HFFc6 (cell line): ENCODE measurements around the gene KIF23. TPM values are rescaled to one million over a fixed set of nuclear protein-coding genes. Genes with fewer than 3 reads are reported as not detected.
A peak's percentile ranks its signal among the peaks of the same experiment; 100 is the strongest.

ENCODE experiments used
- DNase-seq: peaks from one replicate; pipeline ENCODE4 v3.0.0-alpha.2; 2018
- H3K27ac Mint-ChIP-seq: 2 replicates; pipeline ENCODE4 v1.8.0; 2020; ENCODE audit warnings: mild to moderate bottlenecking, mixed read lengths
- H3K27me3 Mint-ChIP-seq: 2 replicates; pipeline ENCODE4 v1.8.0; 2021; ENCODE audit warnings: mild to moderate bottlenecking, moderate library complexity, mixed read lengths; ENCODE audit not compliant: insufficient read depth
- H3K36me3 Mint-ChIP-seq: 2 replicates; pipeline ENCODE4 v1.8.0; 2021; ENCODE audit warnings: low read depth, mixed read lengths
- H3K4me1 Mint-ChIP-seq: 2 replicates; pipeline ENCODE4 v1.8.0; 2020; ENCODE audit warnings: low read depth, mixed read lengths
- H3K4me3 Mint-ChIP-seq: 2 replicates; pipeline ENCODE4 v1.8.0; 2020; ENCODE audit warnings: mild to moderate bottlenecking, moderate library complexity, mixed read lengths
- H3K9me3 Mint-ChIP-seq: 2 replicates; pipeline ENCODE4 v1.8.0; 2020; ENCODE audit warnings: mild to moderate bottlenecking, mixed read lengths
- CTCF ChIP-seq: fragments of 200-600 bp; sonication (generic); IDR thresholded peaks from 2 replicates; pipeline ENCODE4 v1.5.0; 2021; ENCODE audit warnings: antibody characterized with exemption, mild to moderate bottlenecking
- total RNA-seq, 6 experiments: library from RNA; stranded (reverse); fragmentation: NEBNext Ultra II Directional; extraction: Animal tissue kit (Norgen Biotek cat#: 25700); gene quantifications; 2 replicates in 1 of 6; 3 replicates in 5 of 6; pipeline ENCODE4 v1.2.3, GENCODE V29; 2021

The KIF23 gene
- total RNA-seq, 6 experiments from 2014 or later, result 37.0 to 74.7 (median 64.6) TPM

- no peak for DNase-seq
- H3K4me3 Mint-ChIP-seq, result no peak overlapping the region
- no peak overlapping the region for H3K27ac Mint-ChIP-seq
- H3K27me3 Mint-ChIP-seq, result no peaks in the 10 kb centered on the region; the same call in 1 of the 2 replicates
- H3K4me1 Mint-ChIP-seq, result peaks cover 60% of the 10 kb centered on the region
- H3K9me3 Mint-ChIP-seq, result no peaks in the 10 kb centered on the region
- no peak for TF ChIP-seq CTCF
- peaks cover 7% of the 10 kb centered on the region for H3K36me3 Mint-ChIP-seq
Measured at GRCh38 chr15:69395991-69396390, 18.2 kb upstream of the KIF23 start.

GRCh38 chr15:69398491-69398891 is 15.7 kb upstream of the KIF23 start:
- no peak for TF ChIP-seq CTCF
- Mint-ChIP-seq H3K36me3 (peaks cover 7% of the 10 kb centered on the region), H3K9me3 (no peaks in the 10 kb centered on the region), H3K4me1 (peaks cover 48% of the 10 kb centered on the region), H3K27me3 (no peaks in the 10 kb centered on the region; the same call in 1 of the 2 replicates), H3K27ac (peak overlapping the region; percentile 70), H3K4me3 (no peak overlapping the region; the same call in 1 of the 2 replicates)
- DNase-seq, result peak; percentile 66

DNA sequence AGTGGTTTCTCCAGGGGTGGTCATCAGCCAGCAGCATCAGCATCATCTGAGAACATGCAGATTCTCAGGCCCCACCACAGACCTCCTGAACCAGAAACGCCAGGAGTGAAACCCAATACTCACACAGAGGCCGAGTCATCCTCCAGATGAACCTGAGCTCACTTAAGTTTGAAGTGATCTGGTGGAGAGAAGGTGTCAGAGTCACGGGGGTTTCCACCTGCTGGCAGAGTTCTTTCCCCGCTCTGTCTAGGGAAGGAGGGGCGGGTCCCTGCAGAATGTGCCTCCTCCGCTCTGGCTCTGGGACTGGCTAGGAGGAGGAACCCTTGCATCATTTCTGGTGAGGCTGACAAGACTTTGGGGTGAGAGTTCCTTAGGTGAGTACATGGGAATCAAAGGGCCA is 13.3 kb upstream of the KIF23 start:
- no peak for DNase-seq
- Mint-ChIP-seq H3K9me3 (no peaks in the 10 kb centered on the region), H3K27me3 (no peaks in the 10 kb centered on the region; the same call in 1 of the 2 replicates), H3K27ac (no peak overlapping the region), H3K36me3 (peaks cover 7% of the 10 kb centered on the region), H3K4me3 (no peak overlapping the region), H3K4me1 (peaks cover 52% of the 10 kb centered on the region)
- TF ChIP-seq CTCF, result no peak

DNA sequence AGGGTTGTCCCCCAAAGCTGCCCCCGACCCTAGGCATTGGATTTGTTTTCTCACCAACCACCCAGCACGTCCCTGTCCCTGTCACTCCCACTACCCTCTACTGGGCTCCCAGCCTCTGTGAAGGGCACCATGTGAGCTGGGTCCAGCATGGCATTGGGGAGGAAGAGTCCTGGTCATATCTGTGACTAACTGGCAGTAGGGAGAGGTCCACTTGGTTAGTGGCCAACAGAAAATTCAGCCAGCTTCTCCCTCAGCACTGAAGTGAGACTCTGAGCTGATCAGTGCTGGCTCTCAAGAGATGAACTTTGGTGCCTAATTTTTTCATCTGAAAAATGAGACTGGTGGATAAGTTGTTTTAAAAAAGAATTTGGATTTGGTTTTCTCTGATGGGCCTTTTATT is 11.3 kb upstream of the KIF23 start:
- Mint-ChIP-seq H3K36me3 (peaks cover 7% of the 10 kb centered on the region), H3K27ac (peak overlapping the region; percentile 63)

DNA sequence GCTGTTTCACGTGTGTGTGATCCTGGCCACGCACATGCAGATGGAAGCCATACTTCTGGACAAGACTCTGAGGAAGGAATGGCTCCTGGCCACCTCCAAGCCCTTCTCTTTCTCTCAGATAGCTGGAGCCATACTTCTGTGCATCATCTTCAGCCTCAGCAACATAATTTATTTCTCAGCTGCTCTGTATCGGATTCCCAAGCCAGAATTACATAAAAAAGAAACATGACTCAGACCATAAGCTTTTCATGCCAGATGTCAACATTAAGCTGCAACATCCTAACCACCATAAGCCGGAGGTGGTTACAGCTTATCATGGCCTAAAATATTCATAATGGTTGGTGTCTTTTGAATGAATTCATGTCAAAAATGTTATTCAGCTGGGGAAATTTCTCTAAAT is 10.6 kb upstream of the KIF23 start:
- peak overlapping the region; percentile 83 for H3K27ac Mint-ChIP-seq
- peaks cover 51% of the 10 kb centered on the region for H3K4me1 Mint-ChIP-seq
- H3K36me3 Mint-ChIP-seq, result peaks cover 7% of the 10 kb centered on the region
- TF ChIP-seq CTCF, result no peak
- H3K27me3 Mint-ChIP-seq, result no peaks in the 10 kb centered on the region; the same call in 1 of the 2 replicates
- peak overlapping the region; percentile 55 for H3K4me3 Mint-ChIP-seq
- H3K9me3 Mint-ChIP-seq, result no peaks in the 10 kb centered on the region
- DNase-seq, result peak; percentile 82

More for the DNA sequence above, 11.3 kb upstream of the KIF23 start:
- H3K27me3 Mint-ChIP-seq, result no peaks in the 10 kb centered on the region; the same call in 1 of the 2 replicates
- H3K4me3 Mint-ChIP-seq, result no peak overlapping the region
- H3K9me3 Mint-ChIP-seq, result no peaks in the 10 kb centered on the region
- DNase-seq, result no peak
- H3K4me1 Mint-ChIP-seq, result peaks cover 54% of the 10 kb centered on the region
- TF ChIP-seq CTCF, result no peak

DNA sequence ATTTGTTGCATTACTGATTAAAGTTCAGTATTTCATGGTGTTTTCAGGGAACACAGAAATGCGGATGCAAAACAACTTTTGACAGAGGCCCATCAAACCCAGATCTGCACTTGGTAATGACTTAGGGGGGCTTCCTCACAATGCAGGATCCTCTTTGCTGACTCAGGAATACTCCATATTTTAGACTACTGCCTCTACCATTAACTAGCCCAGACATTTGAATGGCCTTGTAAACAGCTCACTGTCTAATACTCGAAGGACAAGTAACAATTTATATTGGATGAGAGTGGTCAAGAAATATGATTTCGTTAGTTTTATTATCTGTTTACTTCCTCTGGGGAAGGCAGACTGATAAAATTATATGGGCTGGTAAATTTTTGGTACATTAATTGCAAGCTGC is 9.0 kb upstream of the KIF23 start:
- no peaks in the 10 kb centered on the region for H3K27me3 Mint-ChIP-seq
- H3K9me3 Mint-ChIP-seq, result no peaks in the 10 kb centered on the region
- TF ChIP-seq CTCF, result no peak
- no peak overlapping the region for H3K4me3 Mint-ChIP-seq
- H3K27ac Mint-ChIP-seq, result no peak overlapping the region
- H3K4me1 Mint-ChIP-seq, result peaks cover 39% of the 10 kb centered on the region
- H3K36me3 Mint-ChIP-seq, result peaks cover 7% of the 10 kb centered on the region
- no peak for DNase-seq
